Measurements from ENCODE around the gene GPN2. TPM values are rescaled to one million over a fixed set of nuclear protein-coding genes. Genes with fewer than 3 reads are reported as not detected.
A peak's percentile ranks its signal among the peaks of the same experiment; 100 is the strongest.

Gene GPN2
- total and polyA plus RNA-seq, 2 donors (not counting 1 experiment from before 2014, with no cell fraction given): 12.2 to 21.5 TPM

GRCh38 chr1:26864610-26865480 is 25.2 kb downstream of the GPN2 start:
- H3K4me3 ChIP-seq (replicated peaks in 1 of 4; ENCODE audit: control extremely low read depth in 1 of 4, insufficient read depth in 1 of 4, low read depth in 3 of 4, low read length in 4 of 4): peak overlapping the region; percentile 53 to 77 (median 56)
- H3K27me3 ChIP-seq (ENCODE audit: control insufficient read depth, insufficient read depth, low read length): no peaks in the 10 kb centered on the region
- peak overlapping the region; percentile 96 for H2AFZ ChIP-seq (ENCODE audit: low read length)
- H3K36me3 ChIP-seq (ENCODE audit: control insufficient read depth, insufficient read depth, low read length): no peaks in the 10 kb centered on the region
- peak overlapping the region; percentile 85 for H3K4me2 ChIP-seq (ENCODE audit: extremely low read depth, insufficient read depth, low read length)
- peak; percentile 96 to 98 for DNase-seq (ENCODE audit: low read depth in 2 of 2)
- peak overlapping the region; percentile 81 for H3K9ac ChIP-seq (ENCODE audit: insufficient read depth, low read length)
- TF ChIP-seq CTCF (conservative IDR thresholded peaks at IDR 0.05 in 1 of 2, IDR thresholded peaks at IDR 0.05 in 1 of 2; ENCODE audit: low read depth in 1 of 2, low read length in 2 of 2): no peak
- TF ChIP-seq EZH2 (IDR thresholded peaks at IDR 0.05; ENCODE audit: low read length, missing control alignments): no peak
- no peaks in the 10 kb centered on the region for H4K20me1 ChIP-seq (ENCODE audit: control insufficient read depth, extremely low read depth, insufficient read depth, low read length)
- H3K4me1 ChIP-seq (ENCODE audit: control insufficient read depth, extremely low read depth, insufficient read depth, low read length): peaks cover 7% of the 10 kb centered on the region
- no peaks in the 10 kb centered on the region for H3K9me3 ChIP-seq (ENCODE audit: control insufficient read depth, insufficient read depth, low read depth, low read length)
- peak overlapping the region; percentile 98 for H3K27ac ChIP-seq (ENCODE audit: insufficient read depth, low read length)
- no peaks in the 10 kb centered on the region for H3K79me2 ChIP-seq (ENCODE audit: control insufficient read depth, insufficient read depth, low read length)

- H3K4me3 ChIP-seq (replicated peaks in 1 of 4; ENCODE audit: control extremely low read depth in 1 of 4, insufficient read depth in 1 of 4, low read depth in 3 of 4, low read length in 4 of 4): no peak overlapping the region
- H3K27me3 ChIP-seq (ENCODE audit: control insufficient read depth, insufficient read depth, low read length): no peaks in the 10 kb centered on the region
- no peak overlapping the region for H2AFZ ChIP-seq (ENCODE audit: low read length)
- no peaks in the 10 kb centered on the region for H4K20me1 ChIP-seq (ENCODE audit: control insufficient read depth, extremely low read depth, insufficient read depth, low read length)
- H3K9ac ChIP-seq (ENCODE audit: insufficient read depth, low read length): no peak overlapping the region
- DNase-seq (ENCODE audit: low read depth in 2 of 2): no peak
- TF ChIP-seq CTCF (conservative IDR thresholded peaks at IDR 0.05 in 1 of 2, IDR thresholded peaks at IDR 0.05 in 1 of 2; ENCODE audit: low read depth in 1 of 2, low read length in 2 of 2): no peak
- no peak for TF ChIP-seq EZH2 (IDR thresholded peaks at IDR 0.05; ENCODE audit: low read length, missing control alignments)
- no peak overlapping the region for H3K4me2 ChIP-seq (ENCODE audit: extremely low read depth, insufficient read depth, low read length)
- no peaks in the 10 kb centered on the region for H3K9me3 ChIP-seq (ENCODE audit: control insufficient read depth, insufficient read depth, low read depth, low read length)
- peaks cover 7% of the 10 kb centered on the region for H3K4me1 ChIP-seq (ENCODE audit: control insufficient read depth, extremely low read depth, insufficient read depth, low read length)
- H3K36me3 ChIP-seq (ENCODE audit: control insufficient read depth, insufficient read depth, low read length): no peaks in the 10 kb centered on the region
- no peaks in the 10 kb centered on the region for H3K79me2 ChIP-seq (ENCODE audit: control insufficient read depth, insufficient read depth, low read length)
- no peak overlapping the region for H3K27ac ChIP-seq (ENCODE audit: insufficient read depth, low read length)
Measured at GRCh38 chr1:26863685-26864077, 26.4 kb downstream of the GPN2 start.

DNA sequence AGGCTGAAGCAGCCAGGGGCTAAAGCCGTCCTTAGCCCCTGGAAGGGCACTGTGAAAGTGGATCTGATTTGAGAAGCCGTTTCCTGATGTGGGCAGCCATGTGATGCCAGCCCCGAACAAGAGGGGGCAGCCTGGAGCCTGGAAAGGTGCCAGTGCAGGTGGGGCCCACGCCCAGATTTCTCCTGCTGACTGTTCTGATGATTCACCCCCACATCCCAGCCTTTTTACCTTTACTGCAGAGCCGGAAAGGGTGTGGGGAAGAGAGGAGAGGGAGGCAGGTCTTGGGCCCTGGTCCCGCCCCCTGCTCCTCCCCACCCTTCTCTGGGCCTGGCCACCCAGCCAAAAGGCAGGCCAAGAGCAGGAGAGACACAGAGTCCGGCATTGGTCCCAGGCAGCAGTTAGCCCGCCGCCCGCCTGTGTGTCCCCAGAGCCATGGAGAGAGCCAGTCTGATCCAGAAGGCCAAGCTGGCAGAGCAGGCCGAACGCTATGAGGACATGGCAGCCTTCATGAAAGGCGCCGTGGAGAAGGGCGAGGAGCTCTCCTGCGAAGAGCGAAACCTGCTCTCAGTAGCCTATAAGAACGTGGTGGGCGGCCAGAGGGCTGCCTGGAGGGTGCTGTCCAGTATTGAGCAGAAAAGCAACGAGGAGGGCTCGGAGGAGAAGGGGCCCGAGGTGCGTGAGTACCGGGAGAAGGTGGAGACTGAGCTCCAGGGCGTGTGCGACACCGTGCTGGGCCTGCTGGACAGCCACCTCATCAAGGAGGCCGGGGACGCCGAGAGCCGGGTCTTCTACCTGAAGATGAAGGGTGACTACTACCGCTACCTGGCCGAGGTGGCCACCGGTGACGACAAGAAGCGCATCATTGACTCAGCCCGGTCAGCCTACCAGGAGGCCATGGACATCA is 27.1 kb downstream of the GPN2 start, which contains the start of gene SFN:
SFN (plus strand) TSS at position 369 of the 904 bp plus-strand sequence; CDS start at position 433, 64 bp downstream.
- Histone ChIP-seq H3K9me3 (ENCODE audit: control insufficient read depth, insufficient read depth, low read depth, low read length) (no peaks in the 10 kb centered on the region), H3K9ac (ENCODE audit: insufficient read depth, low read length) (no peak within 1 kb of the TSS), H3K4me3 (replicated peaks in 1 of 4; ENCODE audit: control extremely low read depth in 1 of 4, insufficient read depth in 1 of 4, low read depth in 3 of 4, low read length in 4 of 4) (peak within 1 kb of the TSS in 2 of 4 experiments; percentile 56 to 77)

More for the DNA sequence above, 27.1 kb downstream of the GPN2 start, which contains the start of gene SFN:
- H2AFZ ChIP-seq (ENCODE audit: low read length): peak within 1 kb of the TSS; percentile 65
- TF ChIP-seq EZH2 (IDR thresholded peaks at IDR 0.05; ENCODE audit: low read length, missing control alignments) (no peak), CTCF (conservative IDR thresholded peaks at IDR 0.05 in 1 of 2, IDR thresholded peaks at IDR 0.05 in 1 of 2; ENCODE audit: low read depth in 1 of 2, low read length in 2 of 2) (peak in 1 of 2 donors; percentile 17)
- H3K4me1 ChIP-seq (ENCODE audit: control insufficient read depth, extremely low read depth, insufficient read depth, low read length): peaks cover 7% of the 10 kb centered on the region
- H3K27ac ChIP-seq (ENCODE audit: insufficient read depth, low read length): no peak within 1 kb of the TSS
- no peaks in the 10 kb centered on the region for H3K36me3 ChIP-seq (ENCODE audit: control insufficient read depth, insufficient read depth, low read length)
- H4K20me1 ChIP-seq (ENCODE audit: control insufficient read depth, extremely low read depth, insufficient read depth, low read length): no peaks in the 10 kb centered on the region
- H3K79me2 ChIP-seq (ENCODE audit: control insufficient read depth, insufficient read depth, low read length): no peaks in the 10 kb centered on the region
- no peaks in the 10 kb centered on the region for H3K27me3 ChIP-seq (ENCODE audit: control insufficient read depth, insufficient read depth, low read length)
- no peak for DNase-seq (ENCODE audit: low read depth in 2 of 2)
- peak within 1 kb of the TSS; percentile 81 for H3K4me2 ChIP-seq (ENCODE audit: extremely low read depth, insufficient read depth, low read length)

Data from fibroblast of lung (primary cell).